ENCODE data around the gene SUMO2.
A peak's percentile ranks its signal among the peaks of the same experiment; 100 is the strongest.

SUMO2 gene

GRCh38 chr17:75205037-75205792, 22.5 kb upstream of the SUMO2 start, which contains the start of gene NUP85:
TSS of gene NUP85 (plus strand) at chr17:75205679. CDS start at chr17:75205762, 83 bp downstream.
- H3K27me3 Mint-ChIP-seq (ENCODE audit: low read depth) = no peaks in the 10 kb centered on the region
- H3K4me3 Mint-ChIP-seq = peak within 1 kb of the TSS; percentile 97
- peak; percentile 89 for DNase-seq (ENCODE audit: low spot score)
- peak within 1 kb of the TSS; percentile 99 for H3K27ac Mint-ChIP-seq
- H3K4me1 Mint-ChIP-seq (ENCODE audit: low read depth) = peaks cover 13% of the 10 kb centered on the region
- no peaks in the 10 kb centered on the region for H3K9me3 Mint-ChIP-seq
- peaks cover 14% of the 10 kb centered on the region for H3K36me3 Mint-ChIP-seq (ENCODE audit: low read depth)

- H3K27me3 Mint-ChIP-seq (ENCODE audit: low read depth) = no peaks in the 10 kb centered on the region
- H3K27ac Mint-ChIP-seq = no peak overlapping the region
- no peak overlapping the region for H3K4me3 Mint-ChIP-seq
- peaks cover 12% of the 10 kb centered on the region for H3K4me1 Mint-ChIP-seq (ENCODE audit: low read depth)
- H3K9me3 Mint-ChIP-seq = no peaks in the 10 kb centered on the region
- DNase-seq (ENCODE audit: low spot score) = no peak
- no peaks in the 10 kb centered on the region for H3K36me3 Mint-ChIP-seq (ENCODE audit: low read depth)
Measured at GRCh38 chr17:75199886-75200618, 17.3 kb upstream of the SUMO2 start.

GRCh38 chr17:75194879-75195278, 12.1 kb upstream of the SUMO2 start:
- no peak overlapping the region for H3K4me3 Mint-ChIP-seq
- no peaks in the 10 kb centered on the region for H3K27me3 Mint-ChIP-seq (ENCODE audit: low read depth)
- peaks cover 3% of the 10 kb centered on the region for H3K4me1 Mint-ChIP-seq (ENCODE audit: low read depth)
- no peaks in the 10 kb centered on the region for H3K36me3 Mint-ChIP-seq (ENCODE audit: low read depth)
- H3K27ac Mint-ChIP-seq = no peak overlapping the region
- no peaks in the 10 kb centered on the region for H3K9me3 Mint-ChIP-seq
- no peak for DNase-seq (ENCODE audit: low spot score)

- no peaks in the 10 kb centered on the region for H3K27me3 Mint-ChIP-seq (ENCODE audit: low read depth)
- H3K27ac Mint-ChIP-seq = no peak overlapping the region
- no peak for DNase-seq (ENCODE audit: low spot score)
- no peaks in the 10 kb centered on the region for H3K9me3 Mint-ChIP-seq
- peaks cover 11% of the 10 kb centered on the region for H3K4me1 Mint-ChIP-seq (ENCODE audit: low read depth)
- no peaks in the 10 kb centered on the region for H3K36me3 Mint-ChIP-seq (ENCODE audit: low read depth)
- H3K4me3 Mint-ChIP-seq = no peak overlapping the region
Measured at GRCh38 chr17:75191584-75191983, 8.8 kb upstream of the SUMO2 start.

GRCh38 chr17:75188614-75189013, 5.9 kb upstream of the SUMO2 start:
- no peak for DNase-seq (ENCODE audit: low spot score)
- Mint-ChIP-seq H3K9me3 (no peaks in the 10 kb centered on the region), H3K4me1 (ENCODE audit: low read depth) (peaks cover 21% of the 10 kb centered on the region), H3K4me3 (no peak overlapping the region), H3K36me3 (ENCODE audit: low read depth) (peaks cover 5% of the 10 kb centered on the region), H3K27ac (peak overlapping the region; percentile 93), H3K27me3 (ENCODE audit: low read depth) (no peaks in the 10 kb centered on the region)

- Mint-ChIP-seq H3K4me1 (ENCODE audit: low read depth) (peaks cover 30% of the 10 kb centered on the region), H3K36me3 (ENCODE audit: low read depth) (peaks cover 24% of the 10 kb centered on the region), H3K4me3 (peak overlapping the region; percentile 83), H3K9me3 (no peaks in the 10 kb centered on the region), H3K27me3 (ENCODE audit: low read depth) (no peaks in the 10 kb centered on the region), H3K27ac (peak overlapping the region; percentile 98)
- no peak for DNase-seq (ENCODE audit: low spot score)
Measured at GRCh38 chr17:75183999-75184884, 1.5 kb upstream of the SUMO2 start.

GRCh38 chr17:75182319-75182568, 515 bp downstream of the SUMO2 start:
- Mint-ChIP-seq H3K9me3 (no peaks in the 10 kb centered on the region), H3K36me3 (ENCODE audit: low read depth) (peaks cover 35% of the 10 kb centered on the region)

GRCh38 chr17:75181608-75182318, 996 bp downstream of the SUMO2 start:
- Mint-ChIP-seq H3K36me3 (ENCODE audit: low read depth) (peaks cover 36% of the 10 kb centered on the region), H3K4me3 (peak overlapping the region; percentile 96), H3K27ac (peak overlapping the region; percentile 86), H3K27me3 (ENCODE audit: low read depth) (no peaks in the 10 kb centered on the region), H3K4me1 (ENCODE audit: low read depth) (peaks cover 22% of the 10 kb centered on the region), H3K9me3 (no peaks in the 10 kb centered on the region)
- peak; percentile 40 for DNase-seq (ENCODE audit: low spot score)

More at GRCh38 chr17:75182319-75182568, 515 bp downstream of the SUMO2 start:
- H3K27ac Mint-ChIP-seq = peak overlapping the region; percentile 86
- peaks cover 22% of the 10 kb centered on the region for H3K4me1 Mint-ChIP-seq (ENCODE audit: low read depth)
- H3K4me3 Mint-ChIP-seq = peak overlapping the region; percentile 96
- no peak for DNase-seq (ENCODE audit: low spot score)
- H3K27me3 Mint-ChIP-seq (ENCODE audit: low read depth) = no peaks in the 10 kb centered on the region

GRCh38 chr17:75181110-75181509, 1.6 kb downstream of the SUMO2 start:
- H3K36me3 Mint-ChIP-seq (ENCODE audit: low read depth) = peaks cover 41% of the 10 kb centered on the region
- no peak for DNase-seq (ENCODE audit: low spot score)
- no peaks in the 10 kb centered on the region for H3K27me3 Mint-ChIP-seq (ENCODE audit: low read depth)
- H3K9me3 Mint-ChIP-seq = no peaks in the 10 kb centered on the region
- H3K4me1 Mint-ChIP-seq (ENCODE audit: low read depth) = peaks cover 22% of the 10 kb centered on the region
- peak overlapping the region; percentile 86 for H3K27ac Mint-ChIP-seq
- peak overlapping the region; percentile 96 for H3K4me3 Mint-ChIP-seq

GRCh38 chr17:75178453-75178852, 4.3 kb downstream of the SUMO2 start:
- DNase-seq (ENCODE audit: low spot score) = no peak
- H3K36me3 Mint-ChIP-seq (ENCODE audit: low read depth) = peaks cover 51% of the 10 kb centered on the region
- H3K4me3 Mint-ChIP-seq = no peak overlapping the region
- H3K27ac Mint-ChIP-seq = no peak overlapping the region
- H3K27me3 Mint-ChIP-seq (ENCODE audit: low read depth) = no peaks in the 10 kb centered on the region
- H3K9me3 Mint-ChIP-seq = no peaks in the 10 kb centered on the region
- H3K4me1 Mint-ChIP-seq (ENCODE audit: low read depth) = peaks cover 13% of the 10 kb centered on the region

GRCh38 chr17:75176625-75177024, 6.1 kb downstream of the SUMO2 start:
- H3K4me1 Mint-ChIP-seq (ENCODE audit: low read depth) = peaks cover 16% of the 10 kb centered on the region
- no peak overlapping the region for H3K27ac Mint-ChIP-seq
- H3K4me3 Mint-ChIP-seq = no peak overlapping the region
- DNase-seq (ENCODE audit: low spot score) = no peak
- no peaks in the 10 kb centered on the region for H3K27me3 Mint-ChIP-seq (ENCODE audit: low read depth)
- no peaks in the 10 kb centered on the region for H3K9me3 Mint-ChIP-seq
- H3K36me3 Mint-ChIP-seq (ENCODE audit: low read depth) = peaks cover 62% of the 10 kb centered on the region

GRCh38 chr17:75174996-75175395, 7.8 kb downstream of the SUMO2 start:
- no peaks in the 10 kb centered on the region for H3K9me3 Mint-ChIP-seq
- H3K27ac Mint-ChIP-seq = no peak overlapping the region
- peaks cover 54% of the 10 kb centered on the region for H3K36me3 Mint-ChIP-seq (ENCODE audit: low read depth)
- DNase-seq (ENCODE audit: low spot score) = no peak
- H3K4me1 Mint-ChIP-seq (ENCODE audit: low read depth) = peaks cover 9% of the 10 kb centered on the region
- no peak overlapping the region for H3K4me3 Mint-ChIP-seq
- H3K27me3 Mint-ChIP-seq (ENCODE audit: low read depth) = no peaks in the 10 kb centered on the region

GRCh38 chr17:75173526-75173925, 9.2 kb downstream of the SUMO2 start:
- no peaks in the 10 kb centered on the region for H3K27me3 Mint-ChIP-seq (ENCODE audit: low read depth)
- no peak overlapping the region for H3K27ac Mint-ChIP-seq
- no peaks in the 10 kb centered on the region for H3K9me3 Mint-ChIP-seq

More at GRCh38 chr17:75173526-75173925, 9.2 kb downstream of the SUMO2 start:
- H3K4me1 Mint-ChIP-seq (ENCODE audit: low read depth) = peaks cover 5% of the 10 kb centered on the region
- no peak overlapping the region for H3K4me3 Mint-ChIP-seq
- H3K36me3 Mint-ChIP-seq (ENCODE audit: low read depth) = peaks cover 44% of the 10 kb centered on the region
- no peak for DNase-seq (ENCODE audit: low spot score)
